Sigmoid colon (tissue), 7 donors: ENCODE measurements around the gene KIDINS220. TPM values are rescaled to one million over a fixed set of nuclear protein-coding genes. Genes with fewer than 3 reads are reported as not detected.
A peak's percentile ranks its signal among the peaks of the same experiment; 100 is the strongest.

Experiments
- DNase-seq: peaks from one replicate; pipeline ENCODE4 v3.0.0-alpha.2; 2019
- H3K27ac ChIP-seq, 4 donors: fragments of 200-600 bp; sonication (generic); one replicate each; pipeline ENCODE4 v1.5.1; 2016 to 2019; ENCODE audit warnings: mild to moderate bottlenecking in 1 of 4
- H3K27me3 ChIP-seq, 3 donors: fragments of 200-600 bp; sonication (generic); one replicate each; pipeline ENCODE4 v1.5.1; 2019; ENCODE audit warnings: mild to moderate bottlenecking in 1 of 3
- H3K36me3 ChIP-seq, 4 donors: fragments of 200-600 bp; sonication (generic); one replicate each; pipeline ENCODE4 v1.5.1; 2016 to 2019
- H3K4me1 ChIP-seq, 4 donors: fragments of 200-600 bp; sonication (generic); one replicate each; pipeline ENCODE4 v1.5.1; 2017 to 2019
- H3K4me3 ChIP-seq, 4 donors: fragments of 200-600 bp; sonication (generic); one replicate each; pipeline ENCODE4 v1.5.1; 2017 to 2019; ENCODE audit warnings: mild to moderate bottlenecking in 2 of 4, moderate library complexity in 1 of 4
- H3K9me3 ChIP-seq, 4 donors: fragments of 200-600 bp in 3 of 4; sonication (generic) in 3 of 4; one replicate each; pipeline versions ENCODE4 v1.5.1 to v1.6.1; 2013 to 2019
- EP300 ChIP-seq, 4 donors: sonication (generic); formaldehyde crosslinking; IDR thresholded peaks; one replicate each; pipeline ENCODE4 v1.6.1; 2017; ENCODE audit warnings: antibody characterized with exemption in 4 of 4
- POLR2A ChIP-seq, 2 donors: fragments of 450-650 bp; IDR thresholded peaks; one replicate each; pipeline ENCODE4 v1.6.1; 2016; ENCODE audit warnings: antibody characterized with exemption in 2 of 2, mild to moderate bottlenecking in 2 of 2, moderate library complexity in 2 of 2
- POLR2AphosphoS5 ChIP-seq, 4 donors: sonication (generic); formaldehyde crosslinking; IDR thresholded peaks; one replicate each; pipeline ENCODE4 v1.6.1; 2017; ENCODE audit warnings: antibody characterized with exemption in 4 of 4
- WGBS, 2 donors: extraction: QIAGEN DNeasy Blood & Tissue Kit; methylation state at CpG; one replicate each; pipeline ENCODE4 v1.1.7; 2013; 5-methylcytosine and 5-hydroxymethylcytosine counted together
- intact Hi-C: fragments of 100-400 bp; cut with DNase I; formaldehyde crosslinking; loops from one replicate; pipeline ENCODE4 v1.15.1; 2023
- polyA plus RNA-seq, 3 donors: library from polyadenylated mRNA; stranded (reverse); fragments of 200-250 nt; gene quantifications; one replicate each; pipeline ENCODE4 v1.2.3, GENCODE V29; 2013
- total RNA-seq, 4 donors: library from RNA; depleted of rRNA; stranded (reverse); fragments of >200 nt; gene quantifications; one replicate each; pipeline ENCODE4 v1.1.0, GENCODE V29; 2016
- TF ChIP-seq, protein P1 (sequence below), 4 experiments: fragments of 450-650 bp in 3 of 4; fragments of 200-600 bp in 1 of 4; IDR thresholded peaks; one replicate each; pipeline ENCODE4 v1.5.1; 2016 to 2019; ENCODE audit warnings: antibody characterized with exemption in 4 of 4, mild to moderate bottlenecking in 3 of 4, moderate library complexity in 2 of 4
- donor health status: healthy with polysubstance abuse.
- donor health status: Bipolar disorder and iron deficiency.
- donor health status: healthy.

KIDINS220 gene
- total and polyA plus RNA-seq, 7 donors = 3.0 to 111 (median 85.7) TPM

DNA sequence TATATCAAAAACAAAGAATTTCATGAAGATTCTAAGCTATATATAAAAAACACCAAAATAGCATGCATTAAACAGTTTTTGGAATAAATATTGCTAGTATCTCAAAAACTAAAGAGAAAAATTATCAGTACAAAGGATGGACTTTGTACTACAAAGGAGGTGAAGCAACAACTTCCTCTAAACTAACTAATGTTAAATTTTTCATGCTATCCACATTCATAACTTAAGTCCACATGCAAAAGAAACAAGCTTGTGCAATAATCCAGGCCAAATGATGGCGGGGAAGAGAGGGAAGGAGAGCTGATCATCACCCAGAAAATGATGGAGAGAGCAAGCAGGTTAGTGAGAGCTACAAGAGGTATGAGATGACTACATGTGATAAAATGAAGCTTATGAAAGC, 70.1 kb downstream of the KIDINS220 start:
- Histone ChIP-seq H3K36me3 (peaks cover 3 to 46% (median 15%) of the 10 kb centered on the region in 4 donors), H3K27ac (no peak overlapping the region), H3K27me3 (no peaks in the 10 kb centered on the region), H3K9me3 (no peaks in the 10 kb centered on the region), H3K4me1 (peaks cover 0 to 14% (median 2%) of the 10 kb centered on the region in 4 donors), H3K4me3 (no peak overlapping the region)
- WGBS, 2 donors = 85 to 86% methylated on average over 1 of the region's 1 CpG
- DNase-seq = no peak
- intact Hi-C loops = no loop called here
- TF ChIP-seq EP300 (IDR thresholded peaks at IDR 0.05) (no peak), POLR2A (IDR thresholded peaks at IDR 0.05) (no peak), POLR2AphosphoS5 (IDR thresholded peaks at IDR 0.05) (no peak)
- TF ChIP-seq, protein P1, sequence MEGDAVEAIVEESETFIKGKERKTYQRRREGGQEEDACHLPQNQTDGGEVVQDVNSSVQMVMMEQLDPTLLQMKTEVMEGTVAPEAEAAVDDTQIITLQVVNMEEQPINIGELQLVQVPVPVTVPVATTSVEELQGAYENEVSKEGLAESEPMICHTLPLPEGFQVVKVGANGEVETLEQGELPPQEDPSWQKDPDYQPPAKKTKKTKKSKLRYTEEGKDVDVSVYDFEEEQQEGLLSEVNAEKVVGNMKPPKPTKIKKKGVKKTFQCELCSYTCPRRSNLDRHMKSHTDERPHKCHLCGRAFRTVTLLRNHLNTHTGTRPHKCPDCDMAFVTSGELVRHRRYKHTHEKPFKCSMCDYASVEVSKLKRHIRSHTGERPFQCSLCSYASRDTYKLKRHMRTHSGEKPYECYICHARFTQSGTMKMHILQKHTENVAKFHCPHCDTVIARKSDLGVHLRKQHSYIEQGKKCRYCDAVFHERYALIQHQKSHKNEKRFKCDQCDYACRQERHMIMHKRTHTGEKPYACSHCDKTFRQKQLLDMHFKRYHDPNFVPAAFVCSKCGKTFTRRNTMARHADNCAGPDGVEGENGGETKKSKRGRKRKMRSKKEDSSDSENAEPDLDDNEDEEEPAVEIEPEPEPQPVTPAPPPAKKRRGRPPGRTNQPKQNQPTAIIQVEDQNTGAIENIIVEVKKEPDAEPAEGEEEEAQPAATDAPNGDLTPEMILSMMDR (IDR thresholded peaks at IDR 0.05) = no peak

GRCh38 chr2:8761529-8762164, 75.8 kb downstream of the KIDINS220 start:
- Histone ChIP-seq H3K4me3 (no peak overlapping the region), H3K27ac (no peak overlapping the region), H3K4me1 (peaks cover 0 to 44% (median 26%) of the 10 kb centered on the region in 4 donors), H3K9me3 (no peaks in the 10 kb centered on the region), H3K36me3 (peaks cover 0 to 16% (median under 1%) of the 10 kb centered on the region in 4 donors), H3K27me3 (no peaks in the 10 kb centered on the region)
- DNase-seq = no peak
- TF ChIP-seq EP300 (IDR thresholded peaks at IDR 0.05) = no peak
- TF ChIP-seq, protein P1 (IDR thresholded peaks at IDR 0.05) = peak; percentile 34 to 58 (median 50)
- 90 to 95% methylated on average over 1 of the region's 1 CpG for WGBS, 2 donors
- intact Hi-C loops = loop anchor here (5.0 kb wide), 2 partner anchors 74 to 1334 kb away; no protein-coding TSS in a partner anchor

GRCh38 chr2:8756716-8757115, 80.7 kb downstream of the KIDINS220 start:
- H3K4me3 ChIP-seq = no peak overlapping the region
- no peaks in the 10 kb centered on the region for H3K27me3 ChIP-seq
- WGBS, 2 donors = 94% methylated on average over 5 of the region's 5 CpGs
- no peaks in the 10 kb centered on the region for H3K9me3 ChIP-seq
- DNase-seq = no peak
- H3K4me1 ChIP-seq = peaks cover 0 to 57% (median 47%) of the 10 kb centered on the region in 4 donors
- intact Hi-C loops = no loop called here
- peaks cover 0 to 12% (median 4%) of the 10 kb centered on the region in 4 donors for H3K36me3 ChIP-seq
- TF ChIP-seq POLR2A (IDR thresholded peaks at IDR 0.05) (no peak), POLR2AphosphoS5 (IDR thresholded peaks at IDR 0.05) (no peak), EP300 (IDR thresholded peaks at IDR 0.05) (no peak)
- TF ChIP-seq, protein P1 (IDR thresholded peaks at IDR 0.05) = no peak
- H3K27ac ChIP-seq = no peak overlapping the region

DNA sequence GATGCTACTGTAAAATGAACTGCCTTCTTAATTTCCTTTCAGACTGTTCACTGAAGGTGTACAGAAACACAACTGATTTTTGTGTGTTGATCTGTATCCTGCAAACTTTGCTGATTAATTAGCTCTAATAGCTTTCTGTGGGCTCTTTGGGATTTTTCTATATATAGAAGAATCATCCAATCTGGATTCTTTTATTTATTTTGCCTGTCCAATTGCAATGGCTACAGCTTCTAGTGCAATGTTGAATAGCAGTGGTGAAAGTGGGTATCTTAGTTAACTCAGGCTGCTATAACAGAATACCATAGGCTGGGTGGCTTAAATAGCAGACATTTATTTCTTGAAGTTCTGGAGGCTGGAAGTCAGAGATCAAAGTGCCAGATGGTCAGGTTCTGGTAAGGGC, 81.2 kb downstream of the KIDINS220 start:
- peaks cover 0 to 57% (median 47%) of the 10 kb centered on the region in 4 donors for H3K4me1 ChIP-seq
- H3K9me3 ChIP-seq = no peaks in the 10 kb centered on the region
- peaks cover 0 to 12% (median 4%) of the 10 kb centered on the region in 4 donors for H3K36me3 ChIP-seq
- H3K27ac ChIP-seq = no peak overlapping the region
- DNase-seq = no peak
- no peak overlapping the region for H3K4me3 ChIP-seq
- intact Hi-C loops = no loop called here
- TF ChIP-seq, protein P1 (IDR thresholded peaks at IDR 0.05) = no peak
- H3K27me3 ChIP-seq = no peaks in the 10 kb centered on the region
